ENCODE measurements around the gene CCDC149.
A peak's percentile ranks its signal among the peaks of the same experiment; 100 is the strongest.

CCDC149 gene

GRCh38 chr4:24881508-24882196 is 31.2 kb downstream of the CCDC149 start:
- DNase-seq (ENCODE audit: low read depth in 2 of 2), result no peak

GRCh38 chr4:24880186-24880585 is 32.7 kb downstream of the CCDC149 start:
- no peak for DNase-seq (ENCODE audit: low read depth in 2 of 2)

- DNase-seq (ENCODE audit: low read depth in 2 of 2), result no peak
These were observed 34.2 kb downstream of the CCDC149 start for GRCh38 chr4:24878636-24879016.

- DNase-seq (ENCODE audit: low read depth in 2 of 2), result no peak
These were observed 34.8 kb downstream of the CCDC149 start for GRCh38 chr4:24877868-24878635.

- DNase-seq (ENCODE audit: low read depth in 2 of 2), result no peak
These were observed 36.4 kb downstream of the CCDC149 start for GRCh38 chr4:24876431-24876830.

- no peak for DNase-seq (ENCODE audit: low read depth in 2 of 2)
These were observed 40.1 kb downstream of the CCDC149 start for GRCh38 chr4:24872720-24873119.

GRCh38 chr4:24871210-24871609 is 41.6 kb downstream of the CCDC149 start:
- DNase-seq (ENCODE audit: low read depth in 2 of 2), result no peak

- no peak for DNase-seq (ENCODE audit: low read depth in 2 of 2)
These were observed 45.0 kb downstream of the CCDC149 start for GRCh38 chr4:24867766-24868296.

GRCh38 chr4:24867251-24867650 is 45.6 kb downstream of the CCDC149 start:
- no peak for DNase-seq (ENCODE audit: low read depth in 2 of 2)

- no peak for DNase-seq (ENCODE audit: low read depth in 2 of 2)
These were observed 47.4 kb downstream of the CCDC149 start for GRCh38 chr4:24865401-24865800.

GRCh38 chr4:24863799-24864198 is 49.0 kb downstream of the CCDC149 start:
- no peak for DNase-seq (ENCODE audit: low read depth in 2 of 2)

- no peak for DNase-seq (ENCODE audit: low read depth in 2 of 2)
These were observed 50.6 kb downstream of the CCDC149 start for GRCh38 chr4:24862073-24862751.

GRCh38 chr4:24858550-24858949 is 54.3 kb downstream of the CCDC149 start:
- no peak for DNase-seq (ENCODE audit: low read depth in 2 of 2)

GRCh38 chr4:24858026-24858425 is 54.8 kb downstream of the CCDC149 start:
- DNase-seq (ENCODE audit: low read depth in 2 of 2), result peak; percentile 76 to 79

- no peak for DNase-seq (ENCODE audit: low read depth in 2 of 2)
These were observed 56.3 kb downstream of the CCDC149 start for GRCh38 chr4:24856586-24856985.

GRCh38 chr4:24855741-24856140 is 57.1 kb downstream of the CCDC149 start:
- DNase-seq (ENCODE audit: low read depth in 2 of 2), result no peak

GRCh38 chr4:24853142-24853541 is 59.7 kb downstream of the CCDC149 start:
- DNase-seq (ENCODE audit: low read depth in 2 of 2), result no peak

GRCh38 chr4:24850674-24851073 is 62.2 kb downstream of the CCDC149 start:
- peak; percentile 75 to 79 for DNase-seq (ENCODE audit: low read depth in 2 of 2)

GRCh38 chr4:24849756-24850155 is 63.1 kb downstream of the CCDC149 start:
- DNase-seq (ENCODE audit: low read depth in 2 of 2), result no peak

GRCh38 chr4:24849351-24849750 is 63.5 kb downstream of the CCDC149 start:
- no peak for DNase-seq (ENCODE audit: low read depth in 2 of 2)

- no peak for DNase-seq (ENCODE audit: low read depth in 2 of 2)
These were observed 66.1 kb downstream of the CCDC149 start for GRCh38 chr4:24846716-24847115.

- no peak for DNase-seq (ENCODE audit: low read depth in 2 of 2)
These were observed 66.9 kb downstream of the CCDC149 start for GRCh38 chr4:24845902-24846301.

- DNase-seq (ENCODE audit: low read depth in 2 of 2), result no peak
These were observed 67.7 kb downstream of the CCDC149 start for GRCh38 chr4:24845132-24845531.
